AG09309 (cell line): ENCODE measurements around the gene DAGLA.

Experiments
- DNase-seq: peaks from one replicate; pipeline ENCODE4 v3.0.0-alpha.2; 2010; ENCODE audit warnings: low read depth
- H3K4me3 ChIP-seq: 2 replicates; pipeline ENCODE4 v1.5.1; 2011; ENCODE audit warnings: mild to moderate bottlenecking, low read depth, low read length, moderate library complexity; ENCODE audit not compliant: control insufficient read depth
- CTCF ChIP-seq: IDR thresholded peaks from 2 replicates; pipeline ENCODE4 v1.5.1; 2011; ENCODE audit warnings: mild to moderate bottlenecking, low read depth, low read length, inconsistent platforms; ENCODE audit not compliant: insufficient read depth, control insufficient read depth; ENCODE audit errors: missing control alignments

DAGLA gene

GRCh38 chr11:61701242-61701886 lies 21.2 kb downstream of the DAGLA start:
- no peak overlapping the region for H3K4me3 ChIP-seq
- TF ChIP-seq CTCF: peak; percentile 29
- no peak for DNase-seq

GRCh38 chr11:61702701-61703312 lies 22.6 kb downstream of the DAGLA start:
- no peak for DNase-seq
- TF ChIP-seq CTCF: no peak
- H3K4me3 ChIP-seq: no peak overlapping the region

- no peak for DNase-seq
- TF ChIP-seq CTCF: no peak
- no peak overlapping the region for H3K4me3 ChIP-seq
Measured at GRCh38 chr11:61704838-61705237, 24.6 kb downstream of the DAGLA start.

GRCh38 chr11:61706452-61707400 lies 26.5 kb downstream of the DAGLA start:
- TF ChIP-seq CTCF: no peak
- no peak overlapping the region for H3K4me3 ChIP-seq
- no peak for DNase-seq

GRCh38 chr11:61707574-61707973 lies 27.4 kb downstream of the DAGLA start:
- no peak for DNase-seq
- H3K4me3 ChIP-seq: no peak overlapping the region
- no peak for TF ChIP-seq CTCF

GRCh38 chr11:61709110-61709509 lies 28.9 kb downstream of the DAGLA start:
- no peak for DNase-seq
- no peak for TF ChIP-seq CTCF
- H3K4me3 ChIP-seq: no peak overlapping the region
